Measurements from ENCODE around the gene SCFD1.

Gene SCFD1

DNA sequence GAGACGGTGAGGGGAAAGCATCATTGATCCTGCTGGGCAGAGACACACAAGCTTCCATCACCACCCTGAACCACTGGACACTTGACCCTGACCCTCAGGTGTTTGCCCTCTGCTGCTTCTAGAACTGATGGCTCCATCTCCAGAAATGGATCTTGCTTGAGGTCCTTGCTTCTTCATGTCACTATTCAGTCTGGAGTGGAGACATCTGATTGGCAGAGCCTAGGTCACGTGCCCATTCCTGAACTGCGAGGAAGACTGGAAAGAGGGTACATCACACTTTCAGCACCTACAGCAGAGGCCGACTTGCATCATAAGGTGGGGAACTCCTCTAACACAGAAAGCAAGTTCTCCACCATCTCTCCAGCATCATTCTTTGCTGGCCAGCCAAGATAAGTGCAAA, 145.5 kb downstream of the SCFD1 start:
- Histone ChIP-seq H3K4me3 (ENCODE audit: low read length) (no peak overlapping the region), H3K4me2 (ENCODE audit: low read depth, low read length) (no peak overlapping the region), H3K36me3 (replicated peaks; ENCODE audit: insufficient read depth, low read length) (no peaks in the 10 kb centered on the region), H3F3A (ENCODE audit: insufficient read depth, low read length) (no peaks in the 10 kb centered on the region), H3K27ac (ENCODE audit: low read length) (no peak overlapping the region), H2AFZ (ENCODE audit: low read length) (no peak overlapping the region), H3K9me2 (replicated peaks; ENCODE audit: insufficient read depth, low read length) (no peaks in the 10 kb centered on the region), H3K79me2 (ENCODE audit: low read length) (no peaks in the 10 kb centered on the region), H3K27me3 (replicated peaks; ENCODE audit: insufficient read depth, low read length) (no peaks in the 10 kb centered on the region), H3K4me1 (ENCODE audit: low read length) (no peaks in the 10 kb centered on the region), H4K20me1 (ENCODE audit: insufficient read depth, low read length) (no peaks in the 10 kb centered on the region), H3K9ac (ENCODE audit: low read length) (no peak overlapping the region), H3K9me3 (replicated peaks; ENCODE audit: insufficient read depth, low read length) (no peaks in the 10 kb centered on the region)
- no peak for DNase-seq
- TF ChIP-seq CTCF (IDR thresholded peaks at IDR 0.05; ENCODE audit: low read length) (no peak), EZH2phosphoT487 (IDR thresholded peaks at IDR 0.05; ENCODE audit: low read length) (no peak), EZH2 (optimal IDR thresholded peaks at IDR 0.05; ENCODE audit: low read depth, low read length) (no peak)

DNA sequence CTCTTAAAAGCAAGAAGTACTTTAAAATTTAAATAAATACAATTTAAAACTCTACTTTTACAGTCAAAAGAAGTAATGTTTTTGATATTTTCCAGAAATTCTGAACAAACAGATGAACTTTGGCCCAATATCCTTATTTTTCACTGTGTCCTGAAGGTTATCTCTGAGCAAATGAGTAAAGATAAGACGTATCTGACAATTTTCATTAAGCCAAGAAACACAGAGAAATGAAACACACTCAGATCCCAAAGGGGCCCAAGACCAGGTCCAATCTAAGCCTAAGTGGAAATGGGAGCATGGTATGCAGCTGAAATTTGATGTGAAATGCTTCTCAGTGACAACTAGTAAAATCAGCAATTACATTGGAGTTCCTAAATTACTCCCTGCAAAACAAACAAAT, 146.7 kb downstream of the SCFD1 start:
- H3K4me3 ChIP-seq (ENCODE audit: low read length) = no peak overlapping the region
- no peaks in the 10 kb centered on the region for H3K4me1 ChIP-seq (ENCODE audit: low read length)
- TF ChIP-seq EZH2 (optimal IDR thresholded peaks at IDR 0.05; ENCODE audit: low read depth, low read length) (no peak), EZH2phosphoT487 (IDR thresholded peaks at IDR 0.05; ENCODE audit: low read length) (no peak), CTCF (IDR thresholded peaks at IDR 0.05; ENCODE audit: low read length) (no peak)
- no peak for DNase-seq
- no peak overlapping the region for H3K4me2 ChIP-seq (ENCODE audit: low read depth, low read length)
- H3K9ac ChIP-seq (ENCODE audit: low read length) = no peak overlapping the region
- H2AFZ ChIP-seq (ENCODE audit: low read length) = no peak overlapping the region
- H3K79me2 ChIP-seq (ENCODE audit: low read length) = no peaks in the 10 kb centered on the region
- H3K9me3 ChIP-seq (replicated peaks; ENCODE audit: insufficient read depth, low read length) = no peaks in the 10 kb centered on the region
- no peaks in the 10 kb centered on the region for H3K36me3 ChIP-seq (replicated peaks; ENCODE audit: insufficient read depth, low read length)
- no peaks in the 10 kb centered on the region for H3F3A ChIP-seq (ENCODE audit: insufficient read depth, low read length)
- H3K9me2 ChIP-seq (replicated peaks; ENCODE audit: insufficient read depth, low read length) = no peaks in the 10 kb centered on the region
- H3K27me3 ChIP-seq (replicated peaks; ENCODE audit: insufficient read depth, low read length) = no peaks in the 10 kb centered on the region
- no peak overlapping the region for H3K27ac ChIP-seq (ENCODE audit: low read length)
- H4K20me1 ChIP-seq (ENCODE audit: insufficient read depth, low read length) = no peaks in the 10 kb centered on the region

GRCh38 chr14:30770376-30770775, 148.3 kb downstream of the SCFD1 start:
- no peak overlapping the region for H2AFZ ChIP-seq (ENCODE audit: low read length)
- no peaks in the 10 kb centered on the region for H3K9me3 ChIP-seq (replicated peaks; ENCODE audit: insufficient read depth, low read length)
- H3K27me3 ChIP-seq (replicated peaks; ENCODE audit: insufficient read depth, low read length) = no peaks in the 10 kb centered on the region
- no peak overlapping the region for H3K4me2 ChIP-seq (ENCODE audit: low read depth, low read length)
- H3K9ac ChIP-seq (ENCODE audit: low read length) = no peak overlapping the region
- H3K9me2 ChIP-seq (replicated peaks; ENCODE audit: insufficient read depth, low read length) = no peaks in the 10 kb centered on the region
- H3K4me3 ChIP-seq (ENCODE audit: low read length) = no peak overlapping the region
- no peaks in the 10 kb centered on the region for H3K79me2 ChIP-seq (ENCODE audit: low read length)
- no peaks in the 10 kb centered on the region for H4K20me1 ChIP-seq (ENCODE audit: insufficient read depth, low read length)
- H3F3A ChIP-seq (ENCODE audit: insufficient read depth, low read length) = no peaks in the 10 kb centered on the region
- no peaks in the 10 kb centered on the region for H3K4me1 ChIP-seq (ENCODE audit: low read length)
- H3K27ac ChIP-seq (ENCODE audit: low read length) = no peak overlapping the region
- no peaks in the 10 kb centered on the region for H3K36me3 ChIP-seq (replicated peaks; ENCODE audit: insufficient read depth, low read length)
- no peak for TF ChIP-seq CTCF (IDR thresholded peaks at IDR 0.05; ENCODE audit: low read length)
- TF ChIP-seq EZH2phosphoT487 (IDR thresholded peaks at IDR 0.05; ENCODE audit: low read length) = no peak
- no peak for TF ChIP-seq EZH2 (optimal IDR thresholded peaks at IDR 0.05; ENCODE audit: low read depth, low read length)
- DNase-seq = no peak
